Lung (tissue), 12 donors: ENCODE measurements around the gene BSPH1. TPM values are rescaled to one million over a fixed set of nuclear protein-coding genes. Genes with fewer than 3 reads are reported as not detected.

Experiments
- ATAC-seq: fragments of 200-7000 bp; cut with Tn5 transposase; one replicate; pipeline ENCODE4 v1.9.1; 2020; ENCODE audit warnings: moderate number of reproducible peaks; ENCODE audit not compliant: insufficient read depth, low FRiP score
- DNase-seq, 3 donors: peaks; one replicate each; pipeline ENCODE4 v3.0.0-alpha.2; 2013 to 2017
- H3K27ac ChIP-seq, 2 donors: one replicate each; pipeline ENCODE4 v1.5.1; 2013; ENCODE audit warnings: mild to moderate bottlenecking in 2 of 2, moderate library complexity in 2 of 2, control low read depth in 1 of 2, inconsistent platforms in 1 of 2, low read depth in 1 of 2, low read length in 1 of 2
- H3K27me3 ChIP-seq, 3 donors: one replicate each; pipeline ENCODE4 v1.5.1; 2013; ENCODE audit warnings: low read length in 2 of 3; ENCODE audit not compliant: control insufficient read depth in 3 of 3, insufficient read depth in 3 of 3
- H3K36me3 ChIP-seq, 4 donors: one replicate each; pipeline ENCODE4 v1.5.1; 2013; ENCODE audit warnings: low read length in 4 of 4, mild to moderate bottlenecking in 1 of 4, moderate library complexity in 1 of 4; ENCODE audit not compliant: control insufficient read depth in 4 of 4, insufficient read depth in 4 of 4
- H3K4me1 ChIP-seq, 5 donors: one replicate each; pipeline ENCODE4 v1.5.1; 2013; ENCODE audit warnings: low read length in 5 of 5, mild to moderate bottlenecking in 2 of 5, moderate library complexity in 1 of 5; ENCODE audit not compliant: control insufficient read depth in 5 of 5, insufficient read depth in 5 of 5
- H3K4me3 ChIP-seq: one replicate; pipeline ENCODE4 v1.5.1; 2013; ENCODE audit warnings: mild to moderate bottlenecking, control low read depth, moderate library complexity
- H3K9ac ChIP-seq, 2 donors: one replicate each; pipeline ENCODE4 v1.5.1; 2013; ENCODE audit warnings: low read length in 2 of 2, control low read depth in 1 of 2; ENCODE audit not compliant: insufficient read depth in 1 of 2
- H3K9me3 ChIP-seq, 4 donors: one replicate each; pipeline ENCODE4 v1.5.1; 2013; ENCODE audit warnings: low read length in 3 of 4, mild to moderate bottlenecking in 1 of 4, moderate library complexity in 1 of 4; ENCODE audit not compliant: control insufficient read depth in 4 of 4, insufficient read depth in 3 of 4
- WGBS, 2 donors: extraction: QIAGEN DNeasy Blood & Tissue Kit; methylation state at CpG; one replicate each; pipeline ENCODE4 v1.1.7; 2013; 5-methylcytosine and 5-hydroxymethylcytosine counted together
- polyA plus RNA-seq, 2 donors: library from polyadenylated mRNA; stranded (reverse); fragments of 200-250 nt; gene quantifications; one replicate each; pipeline ENCODE4 v1.2.1, GENCODE V29; 2013
- total RNA-seq, 2 donors: library from RNA; depleted of rRNA in 1 of 2; stranded (reverse); fragments of >200 nt in 1 of 2; gene quantifications; one replicate each; pipeline ENCODE4 v1.2.1, GENCODE V29; 2014 to 2021
- TF ChIP-seq, protein P1 (sequence below): IDR thresholded peaks from 2 replicates; pipeline ENCODE4 v1.5.1; 2012; ENCODE audit warnings: mild to moderate bottlenecking; ENCODE audit errors: control extremely low read depth, extremely low read depth
- donor health status: control.
- donor health status: control.
- donor health status: Bipolar disorder and iron deficiency.
- donor health status: healthy.
- donor health status: DM: yes; HTN: yes; CAD: no.

BSPH1 gene
- total and polyA plus RNA-seq, 4 donors, result not detected

DNA sequence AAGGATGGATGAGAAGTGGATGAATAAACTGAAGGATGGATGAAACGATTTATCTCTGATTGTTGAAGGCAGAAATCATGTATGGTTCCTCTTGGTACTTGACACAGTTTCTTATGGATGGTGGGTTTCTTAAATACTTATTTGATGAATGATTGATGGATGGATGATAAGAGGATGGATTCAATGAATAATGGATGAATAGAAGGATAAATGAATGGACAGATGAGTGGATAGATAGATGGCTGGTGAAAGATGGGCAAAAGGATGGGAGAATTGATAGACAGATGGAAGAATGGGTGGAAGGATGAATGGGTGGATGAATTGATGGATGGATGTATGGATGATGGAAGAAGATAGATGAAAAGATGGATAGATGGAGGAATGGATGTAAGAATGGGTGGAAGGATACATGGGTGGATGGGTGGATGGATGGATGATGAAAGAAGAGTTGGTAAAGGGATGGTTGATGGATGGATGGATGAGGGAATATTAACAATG lies 4.3 kb upstream of the BSPH1 start:
- DNase-seq (no peak), ATAC-seq (no peak)
- Histone ChIP-seq H3K4me1 (no peaks in the 10 kb centered on the region), H3K27me3 (peaks cover 0 to under 1% (median 0%) of the 10 kb centered on the region in 3 donors), H3K4me3 (no peak overlapping the region), H3K36me3 (no peaks in the 10 kb centered on the region), H3K9me3 (peaks cover 0 to 4% (median 0%) of the 10 kb centered on the region in 4 donors), H3K27ac (no peak overlapping the region), H3K9ac (no peak overlapping the region)
- 74 to 85% methylated on average over 1 of the region's 1 CpG for WGBS, 2 donors
- TF ChIP-seq, protein P1, sequence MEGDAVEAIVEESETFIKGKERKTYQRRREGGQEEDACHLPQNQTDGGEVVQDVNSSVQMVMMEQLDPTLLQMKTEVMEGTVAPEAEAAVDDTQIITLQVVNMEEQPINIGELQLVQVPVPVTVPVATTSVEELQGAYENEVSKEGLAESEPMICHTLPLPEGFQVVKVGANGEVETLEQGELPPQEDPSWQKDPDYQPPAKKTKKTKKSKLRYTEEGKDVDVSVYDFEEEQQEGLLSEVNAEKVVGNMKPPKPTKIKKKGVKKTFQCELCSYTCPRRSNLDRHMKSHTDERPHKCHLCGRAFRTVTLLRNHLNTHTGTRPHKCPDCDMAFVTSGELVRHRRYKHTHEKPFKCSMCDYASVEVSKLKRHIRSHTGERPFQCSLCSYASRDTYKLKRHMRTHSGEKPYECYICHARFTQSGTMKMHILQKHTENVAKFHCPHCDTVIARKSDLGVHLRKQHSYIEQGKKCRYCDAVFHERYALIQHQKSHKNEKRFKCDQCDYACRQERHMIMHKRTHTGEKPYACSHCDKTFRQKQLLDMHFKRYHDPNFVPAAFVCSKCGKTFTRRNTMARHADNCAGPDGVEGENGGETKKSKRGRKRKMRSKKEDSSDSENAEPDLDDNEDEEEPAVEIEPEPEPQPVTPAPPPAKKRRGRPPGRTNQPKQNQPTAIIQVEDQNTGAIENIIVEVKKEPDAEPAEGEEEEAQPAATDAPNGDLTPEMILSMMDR, result no peak

DNA sequence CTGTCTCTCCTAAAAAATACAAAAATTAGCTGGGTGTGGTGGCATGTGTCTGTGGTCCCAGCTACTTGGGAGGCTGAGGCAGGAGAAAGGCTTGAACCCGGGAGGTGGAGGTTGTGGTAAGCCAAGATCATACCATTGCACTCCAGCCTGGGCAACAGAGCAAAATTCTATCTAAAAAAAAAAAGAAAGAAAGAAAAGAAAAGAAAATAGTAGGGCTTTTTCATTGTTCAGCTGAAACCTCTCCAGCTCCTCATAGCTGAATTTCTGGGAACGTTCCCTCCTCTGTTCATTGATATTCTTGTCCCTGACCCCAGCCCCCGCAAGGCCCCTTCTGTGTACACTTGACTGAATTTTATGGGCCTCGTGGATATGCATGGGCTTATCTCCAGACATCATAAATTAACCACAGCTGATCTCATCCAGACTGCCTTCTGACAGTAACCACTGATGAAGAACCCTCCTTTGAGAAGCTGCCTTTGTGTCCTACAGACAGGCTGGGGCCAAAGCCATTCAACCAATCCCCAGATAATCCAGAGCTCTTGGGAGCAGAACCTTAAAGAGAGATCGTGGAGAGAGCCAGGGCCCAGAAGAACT lies 2.3 kb upstream of the BSPH1 start, which contains the start of gene ELSPBP1:
Gene ELSPBP1 (plus strand): TSS at position 424 of the 594 bp plus-strand sequence. CDS start 14,036 bp downstream, outside the sequence.
- no peak for ATAC-seq
- WGBS, 2 donors, result 57 to 69% methylated on average over 5 of the region's 5 CpGs
- no peak for DNase-seq
- Histone ChIP-seq H3K36me3 (no peaks in the 10 kb centered on the region), H3K4me3 (no peak within 1 kb of the TSS), H3K27ac (no peak within 1 kb of the TSS), H3K4me1 (no peaks in the 10 kb centered on the region), H3K9ac (no peak within 1 kb of the TSS), H3K27me3 (peaks cover 0 to 7% (median 0%) of the 10 kb centered on the region in 3 donors), H3K9me3 (peaks cover 0 to 2% (median 0%) of the 10 kb centered on the region in 4 donors)
- TF ChIP-seq, protein P1, result no peak

GRCh38 chr19:47991191-47991808 lies 670 bp downstream of the BSPH1 start:
- DNase-seq (no peak), ATAC-seq (no peak)
- 42 to 50% methylated on average over 10 of the region's 10 CpGs for WGBS, 2 donors

More at GRCh38 chr19:47991191-47991808, 670 bp downstream of the BSPH1 start:
- Histone ChIP-seq H3K9me3 (peaks cover 0 to 4% (median 0%) of the 10 kb centered on the region in 4 donors), H3K4me1 (no peaks in the 10 kb centered on the region), H3K9ac (no peak overlapping the region), H3K27ac (no peak overlapping the region), H3K4me3 (no peak overlapping the region), H3K36me3 (no peaks in the 10 kb centered on the region), H3K27me3 (peaks cover 0 to 7% (median 0%) of the 10 kb centered on the region in 3 donors)
- TF ChIP-seq, protein P1, result no peak
